Measurements from ENCODE around the gene PAK4. TPM values are rescaled to one million over a fixed set of nuclear protein-coding genes. Genes with fewer than 3 reads are reported as not detected.
"Not testable (repeated sequence)": the region's sequence is repeated elsewhere in the genome, so short reads cannot be mapped to it uniquely, and the experiment has no call there.

The PAK4 gene
- total and polyA plus RNA-seq, 7 donors: 7.2 to 22.0 (median 12.5) TPM

GRCh38 chr19:39084732-39085080 lies 40.9 kb upstream of the PAK4 start:
- H3K27me3 ChIP-seq (ENCODE audit: insufficient read depth in 3 of 3, low read length in 2 of 3): peaks cover 6 to 73% (median 15%) of the 10 kb centered on the region in 3 donors
- no peaks in the 10 kb centered on the region for H3K9me3 ChIP-seq
- no peak for TF ChIP-seq CTCF (IDR thresholded peaks at IDR 0.05)
- ATAC-seq: no peak
- no peaks in the 10 kb centered on the region for H3K4me1 ChIP-seq
- no peaks in the 10 kb centered on the region for H3K36me3 ChIP-seq (ENCODE audit: insufficient read depth in 1 of 2, low read depth in 1 of 2)
- H3K27ac ChIP-seq: no peak overlapping the region
- no peak overlapping the region for H3K4me3 ChIP-seq
- intact Hi-C loops (cut with DNase I): no loop called here
- DNase-seq: no peak
- WGBS, 3 donors: 43 to 48% (median 46%) methylated on average over 7 of the region's 7 CpGs

GRCh38 chr19:39085392-39085791 lies 40.2 kb upstream of the PAK4 start:
- intact Hi-C loops (cut with DNase I): no loop called here
- WGBS, 3 donors: 66 to 73% (median 67%) methylated on average over 8 of the region's 8 CpGs
- no peak for ATAC-seq

GRCh38 chr19:39086386-39086785 lies 39.2 kb upstream of the PAK4 start:
- no peak overlapping the region for H3K4me3 ChIP-seq
- H3K27ac ChIP-seq: no peak overlapping the region
- 61% methylated on average over 4 of the region's 4 CpGs for WGBS, 3 donors
- H3K36me3 ChIP-seq (ENCODE audit: insufficient read depth in 1 of 2, low read depth in 1 of 2): no peaks in the 10 kb centered on the region
- ATAC-seq: no peak
- intact Hi-C loops (cut with DNase I): no loop called here
- no peak for TF ChIP-seq CTCF (IDR thresholded peaks at IDR 0.05)
- no peaks in the 10 kb centered on the region for H3K4me1 ChIP-seq
- peaks cover 6 to 69% (median 15%) of the 10 kb centered on the region in 3 donors for H3K27me3 ChIP-seq (ENCODE audit: insufficient read depth in 3 of 3, low read length in 2 of 3)
- no peaks in the 10 kb centered on the region for H3K9me3 ChIP-seq
- DNase-seq: no peak

More at GRCh38 chr19:39085392-39085791, 40.2 kb upstream of the PAK4 start:
- no peaks in the 10 kb centered on the region for H3K4me1 ChIP-seq
- no peaks in the 10 kb centered on the region for H3K36me3 ChIP-seq (ENCODE audit: insufficient read depth in 1 of 2, low read depth in 1 of 2)
- no peak overlapping the region for H3K4me3 ChIP-seq
- H3K27me3 ChIP-seq (ENCODE audit: insufficient read depth in 3 of 3, low read length in 2 of 3): peaks cover 6 to 73% (median 15%) of the 10 kb centered on the region in 3 donors
- DNase-seq: no peak
- TF ChIP-seq CTCF (IDR thresholded peaks at IDR 0.05): no peak
- H3K27ac ChIP-seq: no peak overlapping the region
- no peaks in the 10 kb centered on the region for H3K9me3 ChIP-seq

GRCh38 chr19:39087907-39088686 lies 37.5 kb upstream of the PAK4 start:
- 69 to 76% (median 74%) methylated on average over 8 of the region's 8 CpGs for WGBS, 3 donors
- Histone ChIP-seq H3K4me3 (no peak overlapping the region), H3K4me1 (no peaks in the 10 kb centered on the region), H3K27ac (no peak overlapping the region), H3K27me3 (ENCODE audit: insufficient read depth in 3 of 3, low read length in 2 of 3) (peaks cover 3 to 59% (median 15%) of the 10 kb centered on the region in 3 donors), H3K9me3 (no peaks in the 10 kb centered on the region), H3K36me3 (ENCODE audit: insufficient read depth in 1 of 2, low read depth in 1 of 2) (no peaks in the 10 kb centered on the region)
- DNase-seq (no peak), ATAC-seq (no peak)
- intact Hi-C loops (cut with DNase I): no loop called here
- TF ChIP-seq CTCF (IDR thresholded peaks at IDR 0.05): no peak

GRCh38 chr19:39090016-39090415 lies 35.6 kb upstream of the PAK4 start:
- intact Hi-C loops (cut with DNase I); DNase-seq; H3K4me1 ChIP-seq; H3K36me3 ChIP-seq (ENCODE audit: insufficient read depth in 1 of 2, low read depth in 1 of 2); ATAC-seq; H3K9me3 ChIP-seq; H3K27ac ChIP-seq; H3K4me3 ChIP-seq: not testable (repeated sequence)
- H3K27me3 ChIP-seq (ENCODE audit: insufficient read depth in 3 of 3, low read length in 2 of 3): peaks cover 2 to 49% (median 7%) of the 10 kb centered on the region in 3 donors
- 74 to 78% (median 77%) methylated on average over 8 of the region's 8 CpGs for WGBS, 3 donors
